ENCODE data around the gene VSTM4.

The VSTM4 gene

GRCh38 chr10:49118430-49119074, 3.2 kb upstream of the VSTM4 start:
- DNase-seq (ENCODE audit: extremely low read depth in 1 of 2, low read depth in 1 of 2): no peak

GRCh38 chr10:49117376-49118070, 2.2 kb upstream of the VSTM4 start:
- DNase-seq (ENCODE audit: extremely low read depth in 1 of 2, low read depth in 1 of 2): no peak

GRCh38 chr10:49116509-49117375, 1.4 kb upstream of the VSTM4 start:
- DNase-seq (ENCODE audit: extremely low read depth in 1 of 2, low read depth in 1 of 2): no peak

DNA sequence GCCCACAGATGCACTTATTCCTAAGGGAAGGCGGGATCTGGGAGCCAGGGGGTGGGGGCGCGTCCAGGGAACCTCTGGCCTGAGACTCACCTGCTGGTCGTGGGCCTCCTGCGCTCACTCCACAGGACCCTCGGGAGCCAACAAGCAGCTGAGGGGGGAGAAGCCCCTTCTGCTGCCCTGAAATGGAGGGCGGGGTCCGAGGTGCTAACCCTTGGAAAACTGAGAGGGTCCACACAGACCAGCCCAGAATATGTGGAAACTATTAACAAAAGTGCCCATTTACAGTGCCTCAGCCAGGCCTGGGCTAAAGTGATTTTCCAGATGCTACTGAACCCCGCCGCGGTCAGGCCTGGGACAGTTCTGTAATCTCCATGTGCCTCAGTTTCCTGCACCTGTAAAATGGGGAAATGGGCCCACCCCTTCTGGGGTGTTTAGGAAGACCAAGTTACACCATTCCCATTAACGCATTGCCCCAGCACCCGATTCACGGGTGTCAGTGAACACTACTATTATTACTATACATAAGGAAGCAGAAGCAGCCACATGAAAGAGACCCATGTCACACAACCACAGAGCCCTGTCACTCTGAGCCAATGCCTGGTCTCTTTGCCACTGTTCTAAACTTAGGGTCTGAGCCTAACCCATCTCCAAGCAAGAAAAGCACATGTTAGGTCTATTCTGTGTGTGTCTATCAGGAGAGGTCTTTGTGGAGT, 630 bp upstream of the VSTM4 start:
- no peak for DNase-seq (ENCODE audit: extremely low read depth in 1 of 2, low read depth in 1 of 2)

DNA sequence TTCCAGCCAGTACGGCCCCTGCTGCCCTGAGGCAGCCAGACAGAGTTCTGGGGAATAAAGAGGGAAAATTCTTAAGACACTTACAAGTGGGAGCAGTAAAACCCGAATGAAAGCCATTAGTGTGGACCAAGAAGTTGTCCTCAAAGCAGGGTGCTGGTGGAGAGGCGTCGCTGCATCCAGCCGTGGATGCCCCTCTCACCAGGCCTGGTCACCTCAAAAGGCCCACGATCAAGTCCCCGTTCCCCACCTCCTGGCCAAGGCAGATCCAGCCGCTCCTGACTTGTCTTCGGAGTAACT, 656 bp downstream of the VSTM4 start:
- no peak for DNase-seq (ENCODE audit: extremely low read depth in 1 of 2, low read depth in 1 of 2)

- no peak for DNase-seq (ENCODE audit: extremely low read depth in 1 of 2, low read depth in 1 of 2)
Observed at GRCh38 chr10:49113741-49114141, 1.6 kb downstream of the VSTM4 start.

DNA sequence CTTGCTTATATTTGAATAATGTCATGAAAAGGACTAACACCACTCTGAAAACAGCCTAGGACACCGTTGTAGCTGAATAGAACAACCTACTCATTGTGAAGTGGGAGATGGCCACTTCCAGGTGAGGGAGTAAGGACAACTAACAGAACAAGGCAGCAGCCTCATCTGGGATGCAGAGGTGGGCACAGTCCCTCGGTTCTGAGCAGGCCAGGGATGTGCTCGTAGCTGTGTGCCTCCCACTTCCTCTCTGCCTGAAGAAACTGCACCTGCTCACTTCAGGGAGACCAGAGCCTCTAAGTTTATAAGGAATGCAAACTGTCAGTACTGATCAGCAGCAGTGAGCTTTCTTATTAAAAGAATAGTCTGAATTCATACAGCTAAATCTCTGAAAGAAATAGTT, 2.5 kb downstream of the VSTM4 start:
- no peak for DNase-seq (ENCODE audit: extremely low read depth in 1 of 2, low read depth in 1 of 2)

- no peak for DNase-seq (ENCODE audit: extremely low read depth in 1 of 2, low read depth in 1 of 2)
Observed at GRCh38 chr10:49112098-49112497, 3.2 kb downstream of the VSTM4 start.

DNA sequence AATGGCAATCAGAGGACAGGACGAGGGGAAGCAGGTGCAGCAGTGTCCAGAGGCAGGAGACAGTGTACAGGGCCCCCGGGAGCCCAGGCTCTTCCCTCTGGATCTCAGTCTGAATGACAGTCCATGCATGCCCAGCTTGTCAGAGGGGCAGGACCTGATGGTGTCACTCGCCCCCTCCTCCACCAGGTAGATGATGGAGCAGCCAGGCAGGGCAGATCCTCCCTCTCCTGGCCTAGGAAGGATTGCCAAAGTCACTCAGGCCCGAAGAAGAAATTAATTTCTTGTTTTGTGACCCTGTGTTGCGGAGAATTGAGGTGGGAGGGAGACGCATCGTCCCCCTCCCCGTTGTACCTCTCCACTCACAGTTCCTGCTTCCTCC, 4.0 kb downstream of the VSTM4 start:
- no peak for DNase-seq (ENCODE audit: extremely low read depth in 1 of 2, low read depth in 1 of 2)

- DNase-seq (ENCODE audit: extremely low read depth in 1 of 2, low read depth in 1 of 2): no peak
Observed at GRCh38 chr10:49110684-49111319, 4.5 kb downstream of the VSTM4 start.

- DNase-seq (ENCODE audit: extremely low read depth in 1 of 2, low read depth in 1 of 2): no peak
Observed at GRCh38 chr10:49109669-49110340, 5.5 kb downstream of the VSTM4 start.

DNA sequence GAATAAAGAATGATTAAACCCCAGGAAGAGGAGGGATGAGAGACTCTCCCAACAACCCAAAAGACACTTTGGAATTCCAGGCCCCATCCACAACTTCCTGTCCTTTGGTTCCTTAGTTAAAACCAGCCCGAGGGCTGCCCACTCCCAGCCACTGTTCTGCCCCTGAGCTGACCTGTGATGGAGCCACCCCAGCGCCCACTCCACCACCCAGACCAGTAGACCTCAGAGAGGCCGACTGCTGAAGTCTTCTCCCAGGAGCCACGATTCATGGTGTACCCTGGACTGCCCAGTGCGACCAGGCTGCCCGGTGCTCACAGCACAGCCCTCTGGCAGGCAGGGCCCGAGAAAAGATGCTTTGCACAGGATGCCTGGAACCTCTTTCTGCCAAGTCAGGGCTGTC, 6.7 kb downstream of the VSTM4 start:
- no peak for DNase-seq (ENCODE audit: extremely low read depth in 1 of 2, low read depth in 1 of 2)

DNA sequence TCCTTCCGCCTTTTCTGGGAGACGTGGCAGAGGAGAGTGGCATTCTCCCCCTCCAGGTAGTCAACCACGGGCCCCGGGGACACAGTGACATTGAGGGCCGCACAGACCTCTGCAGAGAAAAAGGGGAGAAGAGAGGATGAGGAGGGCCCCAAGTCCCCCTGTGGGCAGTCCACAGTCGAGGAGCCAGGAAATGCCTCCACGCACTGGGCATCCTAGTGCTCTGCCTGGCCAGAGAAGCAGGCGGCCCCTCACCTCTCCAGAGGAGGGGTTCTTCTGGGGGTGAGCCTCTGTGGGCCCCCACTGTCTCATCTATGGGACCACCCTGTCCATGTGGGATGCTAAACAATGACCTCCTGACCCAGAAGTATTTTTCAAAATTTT, 7.4 kb downstream of the VSTM4 start:
- DNase-seq (ENCODE audit: extremely low read depth in 1 of 2, low read depth in 1 of 2): no peak

DNA sequence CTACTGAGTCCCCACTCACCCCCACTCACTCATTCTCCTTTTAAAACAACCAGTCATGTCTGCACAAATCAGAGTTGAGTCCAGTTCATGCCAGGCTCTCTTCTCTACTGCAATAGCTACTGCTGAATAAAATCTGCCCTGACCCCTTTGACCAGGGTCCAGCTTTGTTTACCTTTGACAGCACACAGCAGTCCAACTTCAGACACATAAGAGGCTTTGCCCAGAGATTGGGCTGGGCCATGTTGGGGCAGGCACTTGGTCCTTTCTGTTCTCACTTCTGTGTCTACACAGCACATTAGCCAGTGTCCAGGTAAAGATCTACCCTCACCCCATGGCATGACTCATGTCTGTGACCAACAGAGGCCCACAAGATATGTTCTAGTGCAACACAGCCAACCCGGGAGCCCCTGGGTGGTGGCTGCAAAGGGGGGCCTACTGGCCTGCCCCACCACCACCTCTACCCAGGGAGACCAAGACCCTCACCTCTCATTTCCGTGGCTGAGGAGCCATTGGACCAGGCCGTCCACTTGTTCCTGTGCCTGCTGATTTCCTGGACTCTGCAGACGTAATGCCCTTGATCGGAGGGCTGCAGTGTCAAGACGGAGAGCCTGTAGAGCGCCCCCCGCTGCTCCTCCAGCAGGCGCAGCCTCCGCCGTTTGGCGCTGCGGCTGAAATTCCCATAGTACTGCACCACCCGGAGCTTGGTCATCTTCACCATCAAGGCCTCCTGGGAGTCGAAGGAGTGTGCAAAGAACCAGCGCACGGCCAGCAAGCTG, 8.0 kb downstream of the VSTM4 start:
- DNase-seq (ENCODE audit: extremely low read depth in 1 of 2, low read depth in 1 of 2): no peak

GRCh38 chr10:49106451-49106850, 8.9 kb downstream of the VSTM4 start:
- DNase-seq (ENCODE audit: extremely low read depth in 1 of 2, low read depth in 1 of 2): no peak

- DNase-seq (ENCODE audit: extremely low read depth in 1 of 2, low read depth in 1 of 2): no peak
Observed at GRCh38 chr10:49105076-49105475, 10.2 kb downstream of the VSTM4 start.

DNA sequence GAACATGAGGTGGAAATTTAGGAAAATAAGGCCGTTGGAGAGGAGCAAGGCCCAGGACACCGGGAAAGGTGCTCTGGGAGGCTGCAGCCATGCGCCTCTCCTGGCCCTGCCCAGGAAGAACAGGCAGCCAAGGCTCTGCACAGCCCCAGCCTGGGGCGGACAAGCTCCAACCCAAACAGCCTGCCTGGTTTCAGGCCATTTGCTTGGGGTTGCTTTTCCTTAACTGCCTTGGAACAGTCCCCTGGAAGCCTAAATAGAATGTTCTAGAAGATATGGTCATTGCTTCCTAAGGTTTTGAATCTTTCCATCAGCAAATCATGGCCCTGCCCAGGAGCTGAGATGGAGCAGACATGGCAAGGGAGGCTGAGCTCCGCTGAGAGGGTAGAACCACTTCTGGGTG, 11.0 kb downstream of the VSTM4 start:
- no peak for DNase-seq (ENCODE audit: extremely low read depth in 1 of 2, low read depth in 1 of 2)

DNA sequence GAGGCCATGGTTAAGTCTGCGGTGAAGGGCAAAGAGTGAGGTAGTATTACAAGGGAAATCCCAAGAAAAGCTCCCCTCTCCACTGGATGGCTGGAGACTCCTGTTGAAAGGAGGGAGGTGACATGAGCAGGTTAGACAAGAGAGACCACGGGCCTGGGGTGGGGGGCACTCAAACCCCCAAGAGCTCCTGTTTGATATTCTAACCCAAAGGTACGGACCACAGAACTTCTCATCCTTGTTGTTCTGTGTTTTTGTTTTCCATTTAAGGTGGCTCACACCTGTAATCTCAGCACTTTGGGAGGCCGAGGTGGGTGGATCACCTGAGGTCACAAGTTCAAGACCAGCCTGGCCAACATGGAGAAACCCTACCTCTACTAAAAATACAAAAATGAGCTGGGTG, 11.6 kb downstream of the VSTM4 start:
- no peak for DNase-seq (ENCODE audit: extremely low read depth in 1 of 2, low read depth in 1 of 2)

- no peak for DNase-seq (ENCODE audit: extremely low read depth in 1 of 2, low read depth in 1 of 2)
Observed at GRCh38 chr10:49099046-49099445, 16.3 kb downstream of the VSTM4 start.
